Skeletal muscle tissue (tissue), 4 donors: ENCODE data around the gene PPP1CC. TPM values are rescaled to one million over a fixed set of nuclear protein-coding genes. Genes with fewer than 3 reads are reported as not detected.
A peak's percentile ranks its signal among the peaks of the same experiment; 100 is the strongest.

ENCODE experiments used
- H3K27ac ChIP-seq: one replicate; pipeline ENCODE4 v1.7.0; 2013; ENCODE audit warnings: mild to moderate bottlenecking, low read depth, low read length, inconsistent platforms
- H3K27me3 ChIP-seq, 3 donors: one replicate each; pipeline ENCODE4 v1.7.0; 2013; ENCODE audit warnings: low read length in 3 of 3; ENCODE audit not compliant: control insufficient read depth in 3 of 3, insufficient read depth in 3 of 3
- H3K36me3 ChIP-seq, 3 donors: one replicate each; pipeline ENCODE4 v1.7.0; 2013; ENCODE audit warnings: low read length in 3 of 3; ENCODE audit not compliant: control insufficient read depth in 3 of 3, insufficient read depth in 3 of 3
- H3K4me1 ChIP-seq, 3 donors: one replicate each; pipeline ENCODE4 v1.7.0; 2013; ENCODE audit warnings: low read length in 3 of 3, mild to moderate bottlenecking in 3 of 3; ENCODE audit not compliant: control insufficient read depth in 3 of 3, insufficient read depth in 3 of 3
- H3K4me3 ChIP-seq, 3 donors: one replicate each; pipeline ENCODE4 v1.7.0; 2013; ENCODE audit warnings: low read length in 3 of 3
- H3K9ac ChIP-seq, 3 donors: one replicate each; pipeline ENCODE4 v1.7.0; 2013; ENCODE audit warnings: low read length in 3 of 3, mild to moderate bottlenecking in 3 of 3, moderate library complexity in 2 of 3, low read depth in 1 of 3
- H3K9me3 ChIP-seq, 3 donors: one replicate each; pipeline ENCODE4 v1.7.0; 2013; ENCODE audit warnings: low read length in 3 of 3; ENCODE audit not compliant: control insufficient read depth in 3 of 3
- total RNA-seq: library from RNA; depleted of rRNA; stranded (reverse); fragments of >200 nt; gene quantifications from one replicate; pipeline ENCODE4 v1.2.3, GENCODE V29; 2014
- donor health status: Osteomylitis.

PPP1CC gene
- total RNA-seq, 1 donor from 2014 or later, result 103 TPM

DNA sequence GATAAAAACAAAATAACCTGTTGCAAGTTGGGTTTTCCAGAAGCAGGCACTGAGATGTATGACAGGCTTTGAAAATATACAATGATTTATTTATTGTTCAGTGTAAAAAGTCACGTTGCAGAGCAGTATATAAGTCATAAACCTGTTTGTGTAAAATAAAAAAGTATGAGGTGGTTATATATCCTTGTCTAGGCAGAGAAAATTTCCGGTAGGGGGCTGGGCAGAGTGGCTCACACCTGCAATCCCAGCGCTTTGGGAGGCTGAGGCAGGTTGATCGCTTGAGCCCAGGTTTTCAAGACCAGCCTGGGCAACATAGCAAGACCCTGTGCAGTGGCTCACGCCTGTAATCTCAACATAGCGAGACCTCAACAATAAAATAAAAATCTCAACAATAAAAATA is 16.2 kb upstream of the PPP1CC start:
- no peaks in the 10 kb centered on the region for H3K27me3 ChIP-seq

DNA sequence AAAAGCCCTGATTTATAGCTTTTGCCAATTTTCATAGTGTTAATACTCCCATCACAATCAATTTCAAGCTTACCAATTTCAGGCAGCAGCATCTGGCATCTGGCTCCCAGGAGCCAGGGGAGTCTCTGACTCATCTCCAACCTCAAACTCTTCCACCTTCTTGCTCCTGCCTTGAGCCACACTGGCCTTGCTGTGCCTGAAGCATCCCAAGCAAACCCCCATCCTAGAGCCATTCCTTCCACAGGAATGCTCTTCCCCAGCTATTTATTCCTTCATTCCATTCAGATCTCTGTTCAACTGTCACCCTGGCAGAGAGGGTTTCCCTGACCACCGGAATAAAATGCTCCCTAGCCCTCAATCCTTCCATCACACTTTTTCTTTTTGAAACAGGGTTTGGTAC is 13.9 kb upstream of the PPP1CC start:
- no peak overlapping the region for H3K27ac ChIP-seq

More for the DNA sequence above, 16.2 kb upstream of the PPP1CC start:
- Histone ChIP-seq H3K4me1 (peaks cover 2 to 9% (median 5%) of the 10 kb centered on the region in 3 donors), H3K4me3 (no peak overlapping the region), H3K27ac (no peak overlapping the region), H3K9ac (no peak overlapping the region), H3K9me3 (no peaks in the 10 kb centered on the region), H3K36me3 (no peaks in the 10 kb centered on the region)

DNA sequence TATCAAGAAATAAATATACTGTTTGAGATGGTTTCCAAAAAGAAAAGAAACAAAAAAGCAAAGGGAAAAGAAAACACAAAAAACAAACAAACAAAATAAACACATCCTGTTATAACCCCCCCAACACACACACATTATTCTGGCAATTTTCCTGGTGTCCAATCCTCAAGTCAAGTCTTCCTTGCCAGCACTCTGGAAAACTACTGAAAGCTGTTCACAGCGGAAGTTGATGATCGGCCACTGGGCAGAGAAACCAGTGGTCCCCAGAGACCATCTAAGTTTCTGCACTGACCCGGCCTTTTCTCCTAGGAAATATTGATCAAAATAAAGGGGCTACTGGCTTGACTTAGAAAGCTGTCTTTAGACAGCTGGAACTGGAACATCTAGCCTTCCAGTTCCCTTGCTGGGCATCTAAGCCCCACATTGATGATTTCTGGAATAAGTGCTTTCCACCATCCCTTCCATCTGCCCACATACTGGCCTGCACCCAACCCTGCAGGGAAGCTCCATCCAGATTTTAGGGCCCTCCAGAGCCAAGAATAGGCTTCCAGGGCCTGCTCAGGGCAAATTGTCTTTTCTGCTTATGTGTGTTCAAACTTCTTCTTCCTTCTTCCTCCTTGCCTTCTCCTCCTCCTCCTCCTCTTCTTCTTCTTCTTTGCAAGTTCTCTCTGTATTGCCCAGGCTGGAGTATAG is 11.6 kb upstream of the PPP1CC start:
- Histone ChIP-seq H3K9ac (no peak overlapping the region), H3K4me1 (peaks cover 2 to 9% (median 5%) of the 10 kb centered on the region in 3 donors), H3K36me3 (no peaks in the 10 kb centered on the region), H3K9me3 (no peaks in the 10 kb centered on the region), H3K4me3 (no peak overlapping the region), H3K27me3 (no peaks in the 10 kb centered on the region), H3K27ac (no peak overlapping the region)

More for the DNA sequence above, 13.9 kb upstream of the PPP1CC start:
- no peaks in the 10 kb centered on the region for H3K9me3 ChIP-seq
- H3K4me1 ChIP-seq, result peaks cover 2 to 9% (median 5%) of the 10 kb centered on the region in 3 donors
- no peak overlapping the region for H3K9ac ChIP-seq
- no peaks in the 10 kb centered on the region for H3K27me3 ChIP-seq
- H3K4me3 ChIP-seq, result no peak overlapping the region
- no peaks in the 10 kb centered on the region for H3K36me3 ChIP-seq

DNA sequence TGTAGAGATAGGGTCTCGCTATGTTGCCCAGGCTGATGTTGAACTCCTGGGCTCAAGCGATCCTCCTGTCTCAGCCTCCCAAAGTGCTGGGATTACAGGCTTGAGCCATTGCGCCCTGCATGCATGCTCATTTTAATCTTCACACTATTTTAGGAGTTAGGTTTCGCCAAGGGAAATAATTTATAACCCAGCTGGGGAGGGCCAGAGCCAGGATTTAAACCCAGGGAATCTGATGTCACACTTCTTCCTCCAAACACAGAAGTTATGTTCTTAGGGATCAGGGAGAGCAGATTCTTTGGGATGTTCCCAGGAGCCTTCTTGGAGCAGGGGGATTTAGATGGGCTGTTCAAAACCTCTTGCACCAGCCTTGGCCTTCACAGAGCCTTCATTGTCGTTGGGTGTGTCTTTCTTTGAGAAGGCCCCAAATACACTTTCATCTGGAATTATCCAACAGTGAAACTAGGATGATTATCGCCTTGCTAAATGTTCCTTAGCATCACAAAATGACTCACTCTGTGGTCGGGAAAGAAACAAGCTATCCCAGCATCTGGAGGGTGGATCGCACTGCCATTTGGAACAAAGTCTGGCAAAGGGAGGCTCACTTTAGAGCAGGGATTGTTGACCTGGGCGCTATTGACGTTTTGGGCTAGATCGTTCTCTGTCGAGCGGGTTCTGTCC is 8.2 kb upstream of the PPP1CC start:
- Histone ChIP-seq H3K27ac (peak overlapping the region; percentile 16), H3K27me3 (no peaks in the 10 kb centered on the region), H3K9me3 (no peaks in the 10 kb centered on the region), H3K9ac (no peak overlapping the region), H3K4me3 (no peak overlapping the region), H3K36me3 (no peaks in the 10 kb centered on the region), H3K4me1 (peaks cover 2 to 9% (median 5%) of the 10 kb centered on the region in 3 donors)

DNA sequence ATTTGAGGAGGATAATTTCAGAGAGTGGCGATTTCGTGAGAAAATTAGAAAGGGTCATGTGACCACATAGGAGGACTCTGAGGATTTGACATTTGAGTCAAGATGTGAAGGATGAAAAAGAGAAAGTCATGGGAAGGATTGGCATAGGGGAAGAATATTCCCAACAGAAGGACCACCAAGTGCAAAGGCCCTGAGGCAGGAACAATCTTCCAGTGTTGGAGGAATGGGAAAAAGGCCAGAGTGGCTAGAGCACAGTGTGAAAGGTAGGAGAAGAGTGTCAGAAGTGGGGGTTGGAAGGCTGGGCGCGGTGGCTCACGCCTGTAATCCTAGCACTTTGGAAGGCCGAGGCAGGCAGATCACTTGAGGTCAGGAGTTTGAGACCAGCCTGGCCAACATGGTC is 3.9 kb upstream of the PPP1CC start:
- H3K9ac ChIP-seq, result no peak overlapping the region
- no peak overlapping the region for H3K4me3 ChIP-seq
- H3K36me3 ChIP-seq, result no peaks in the 10 kb centered on the region
- peaks cover 9% of the 10 kb centered on the region in 3 donors for H3K4me1 ChIP-seq
- H3K9me3 ChIP-seq, result no peaks in the 10 kb centered on the region
- H3K27ac ChIP-seq, result no peak overlapping the region
- H3K27me3 ChIP-seq, result no peaks in the 10 kb centered on the region

DNA sequence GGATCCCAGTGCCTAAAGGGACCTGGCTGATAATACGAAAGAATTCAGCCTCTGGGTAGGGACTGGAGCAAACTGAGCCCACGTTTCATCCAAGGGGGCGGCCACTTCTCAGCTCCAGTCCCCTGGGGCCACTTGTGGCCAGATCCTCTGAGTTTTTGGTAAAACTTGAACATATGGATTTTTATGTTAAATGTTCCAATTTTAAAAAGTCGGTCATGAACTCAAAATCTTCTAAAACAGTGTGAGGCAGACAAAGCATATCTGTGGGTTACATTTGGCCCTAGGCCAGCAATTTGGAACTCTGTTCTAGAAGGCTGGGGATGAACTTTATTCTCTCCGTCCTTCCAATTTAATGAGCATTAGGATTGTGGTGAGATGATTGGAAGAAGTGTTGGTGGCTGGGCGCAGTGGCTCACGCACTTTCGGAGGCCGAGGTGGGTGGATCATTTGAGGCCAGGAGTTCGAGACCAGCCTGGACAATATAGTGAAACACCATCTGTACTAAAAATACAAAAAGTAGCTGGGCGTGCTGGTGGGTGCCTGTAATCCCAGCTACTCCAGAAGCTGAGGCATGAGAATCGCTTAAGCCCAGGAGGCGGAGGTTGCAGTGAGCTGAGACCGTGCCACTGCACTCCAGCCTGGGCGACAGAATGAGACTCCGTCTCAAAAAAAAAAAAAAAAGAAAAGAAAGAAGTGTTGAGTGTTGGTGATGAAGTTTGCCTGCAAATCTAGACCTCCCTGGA is 3.0 kb upstream of the PPP1CC start:
- H3K4me1 ChIP-seq, result peaks cover 12 to 16% (median 12%) of the 10 kb centered on the region in 3 donors
- no peak overlapping the region for H3K4me3 ChIP-seq
- H3K9ac ChIP-seq, result no peak overlapping the region
- H3K36me3 ChIP-seq, result no peaks in the 10 kb centered on the region
- H3K9me3 ChIP-seq, result no peaks in the 10 kb centered on the region
- no peaks in the 10 kb centered on the region for H3K27me3 ChIP-seq
- no peak overlapping the region for H3K27ac ChIP-seq

DNA sequence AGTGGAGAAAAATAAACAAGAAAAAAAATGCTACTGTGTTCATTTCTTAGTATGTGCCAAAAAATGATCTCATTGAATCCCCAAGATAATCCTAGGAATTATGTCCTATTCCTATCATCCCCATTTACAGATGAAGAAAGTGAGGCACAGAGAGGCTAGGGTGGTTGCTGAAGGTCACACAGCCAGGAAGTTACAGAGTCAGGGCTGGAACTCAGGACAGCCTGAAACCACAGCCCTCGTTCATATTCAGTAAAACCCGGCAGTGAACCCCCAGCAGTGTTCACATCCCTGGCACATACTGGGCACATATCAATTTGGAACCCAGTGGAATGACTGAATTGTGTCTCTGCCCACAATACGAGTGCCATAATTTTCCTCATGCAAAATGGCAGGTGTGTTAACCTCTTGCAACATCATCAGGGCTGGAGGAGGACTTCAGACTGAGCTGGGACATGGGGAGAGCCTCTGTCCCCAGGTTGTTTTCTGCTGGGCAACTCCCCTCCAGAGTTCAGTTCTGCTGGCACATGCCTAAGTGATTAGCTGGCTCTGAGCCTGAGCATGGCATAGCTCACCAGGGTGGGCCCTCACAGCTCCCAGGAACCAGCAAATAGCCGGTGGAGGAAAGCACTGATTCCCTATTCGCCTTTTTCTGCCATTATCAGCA is 2.0 kb upstream of the PPP1CC start:
- no peaks in the 10 kb centered on the region for H3K36me3 ChIP-seq
- H3K27ac ChIP-seq, result no peak overlapping the region
- H3K4me3 ChIP-seq, result no peak overlapping the region
- H3K9me3 ChIP-seq, result no peaks in the 10 kb centered on the region
- peaks cover 15 to 22% (median 16%) of the 10 kb centered on the region in 3 donors for H3K4me1 ChIP-seq
- H3K27me3 ChIP-seq, result no peaks in the 10 kb centered on the region
- H3K9ac ChIP-seq, result no peak overlapping the region

DNA sequence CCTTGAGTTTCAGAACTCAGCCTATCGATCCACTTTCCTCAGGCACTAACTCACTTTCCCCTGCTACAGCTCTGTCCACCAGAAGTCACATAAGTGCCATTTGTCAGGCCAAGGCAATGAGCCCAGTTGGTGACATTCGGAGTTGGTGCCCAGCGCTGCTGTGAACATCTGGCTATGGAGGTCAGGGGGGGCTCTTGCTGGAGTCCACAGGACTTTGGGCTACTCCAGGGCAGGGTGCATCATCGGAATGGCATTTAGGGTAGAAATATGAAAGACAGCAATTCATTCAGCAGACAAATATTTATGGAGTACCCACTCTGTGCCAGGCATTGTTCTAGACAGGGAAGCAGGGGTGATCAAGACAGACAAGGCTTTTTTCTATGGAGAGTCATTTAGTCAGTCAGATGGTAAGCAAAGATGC is 1.5 kb upstream of the PPP1CC start:
- no peaks in the 10 kb centered on the region for H3K9me3 ChIP-seq
- H3K27ac ChIP-seq, result no peak overlapping the region
- H3K36me3 ChIP-seq, result no peaks in the 10 kb centered on the region
- peak overlapping the region in 1 of 3 donors; percentile 83 for H3K9ac ChIP-seq
- H3K4me1 ChIP-seq, result peaks cover 20 to 28% (median 20%) of the 10 kb centered on the region in 3 donors
- no peaks in the 10 kb centered on the region for H3K27me3 ChIP-seq
- peak overlapping the region in 2 of 3 donors; percentile 88 to 90 for H3K4me3 ChIP-seq

DNA sequence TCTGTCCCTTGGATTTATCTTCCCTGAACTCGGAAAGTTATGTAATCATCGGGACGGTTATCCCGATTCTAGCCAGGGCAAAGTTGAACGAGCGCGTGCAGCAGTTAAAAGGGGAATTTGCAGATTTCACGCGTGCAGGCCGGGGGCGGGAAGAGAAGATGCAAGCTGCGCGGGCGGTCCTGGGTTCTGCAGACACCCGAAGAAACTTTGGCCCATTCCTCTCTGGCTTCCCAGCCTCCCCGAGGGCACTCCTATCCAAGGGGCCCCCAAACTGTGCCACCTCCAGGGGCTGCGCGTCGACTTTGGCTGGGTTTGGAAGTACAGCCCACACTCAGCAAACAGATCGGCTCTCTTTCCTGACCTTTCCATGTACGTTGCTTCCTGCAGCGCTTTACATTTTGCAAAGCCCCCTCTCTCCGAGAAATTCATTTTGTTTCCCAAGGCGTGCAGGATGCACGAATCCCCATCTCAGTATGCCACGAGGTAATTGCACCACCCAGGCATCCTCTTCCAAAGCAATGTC is 941 bp upstream of the PPP1CC start:
- H3K27ac ChIP-seq, result no peak overlapping the region
- H3K9me3 ChIP-seq, result no peaks in the 10 kb centered on the region
- peaks cover 25 to 33% (median 25%) of the 10 kb centered on the region in 3 donors for H3K4me1 ChIP-seq
- peak overlapping the region; percentile 65 to 83 (median 65) for H3K9ac ChIP-seq
- H3K36me3 ChIP-seq, result no peaks in the 10 kb centered on the region
- H3K4me3 ChIP-seq, result peak overlapping the region; percentile 85 to 90 (median 88)
- H3K27me3 ChIP-seq, result no peaks in the 10 kb centered on the region
